Measurements from ENCODE around the gene ZNF467. TPM values are rescaled to one million over a fixed set of nuclear protein-coding genes. Genes with fewer than 3 reads are reported as not detected.

ZNF467 gene
- total RNA-seq, 1 experiment from 2014 or later, result 18.1 TPM

- DNase-seq (ENCODE audit: low read depth, low spot score), result no peak
- H3K4me3 ChIP-seq (ENCODE audit: low read depth in 2 of 2, low read length in 2 of 2), result no peak overlapping the region
- no TSS peak for BruUV-seq (replicated peaks)
Measured at GRCh38 chr7:149762610-149763009, 10.8 kb downstream of the ZNF467 start.

GRCh38 chr7:149762089-149762488 is 11.3 kb downstream of the ZNF467 start:
- CTCF ChIA-PET, result no interaction called here
- intact Hi-C loops (cut with micrococcal nuclease; ENCODE audit: unreplicated experiment), result no loop called here
- ATAC-seq (no peak), DNase-seq (ENCODE audit: low read depth, low spot score) (no peak)
- TF ChIP-seq REST (IDR thresholded peaks at IDR 0.05; ENCODE audit: insufficient read depth in 1 of 2, low read depth in 2 of 2, low read length in 1 of 2) (no peak), SIN3A (IDR thresholded peaks at IDR 0.05; ENCODE audit: borderline replicate concordance, insufficient read depth, low read depth, low read length) (no peak), TCF7L2 (IDR thresholded peaks at IDR 0.05; ENCODE audit: low read depth, low read length) (no peak), POLR2AphosphoS5 (IDR thresholded peaks at IDR 0.05; ENCODE audit: low read depth, low read length) (no peak)
- TF ChIP-seq, protein P1, sequence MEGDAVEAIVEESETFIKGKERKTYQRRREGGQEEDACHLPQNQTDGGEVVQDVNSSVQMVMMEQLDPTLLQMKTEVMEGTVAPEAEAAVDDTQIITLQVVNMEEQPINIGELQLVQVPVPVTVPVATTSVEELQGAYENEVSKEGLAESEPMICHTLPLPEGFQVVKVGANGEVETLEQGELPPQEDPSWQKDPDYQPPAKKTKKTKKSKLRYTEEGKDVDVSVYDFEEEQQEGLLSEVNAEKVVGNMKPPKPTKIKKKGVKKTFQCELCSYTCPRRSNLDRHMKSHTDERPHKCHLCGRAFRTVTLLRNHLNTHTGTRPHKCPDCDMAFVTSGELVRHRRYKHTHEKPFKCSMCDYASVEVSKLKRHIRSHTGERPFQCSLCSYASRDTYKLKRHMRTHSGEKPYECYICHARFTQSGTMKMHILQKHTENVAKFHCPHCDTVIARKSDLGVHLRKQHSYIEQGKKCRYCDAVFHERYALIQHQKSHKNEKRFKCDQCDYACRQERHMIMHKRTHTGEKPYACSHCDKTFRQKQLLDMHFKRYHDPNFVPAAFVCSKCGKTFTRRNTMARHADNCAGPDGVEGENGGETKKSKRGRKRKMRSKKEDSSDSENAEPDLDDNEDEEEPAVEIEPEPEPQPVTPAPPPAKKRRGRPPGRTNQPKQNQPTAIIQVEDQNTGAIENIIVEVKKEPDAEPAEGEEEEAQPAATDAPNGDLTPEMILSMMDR (IDR thresholded peaks at IDR 0.05), result no peak
- H3K4me1 ChIP-seq (ENCODE audit: control insufficient read depth, insufficient read depth, low read length), result no peaks in the 10 kb centered on the region
- H3K9me3 ChIP-seq (ENCODE audit: control insufficient read depth, insufficient read depth, low read depth, low read length), result no peaks in the 10 kb centered on the region
- no peaks in the 10 kb centered on the region for H3K27me3 ChIP-seq (ENCODE audit: control insufficient read depth, insufficient read depth, low read length)
- no peak overlapping the region for H3K27ac ChIP-seq (ENCODE audit: low read length)
- POLR2A ChIA-PET, result no interaction called here
- in situ Hi-C loops (cut with HindIII; ENCODE audit: low pct_unique_long_range_greater_than_20kb, low sequenced_read_pairs), result no loop called here
- no peak overlapping the region for H3K4me3 ChIP-seq (ENCODE audit: low read depth in 2 of 2, low read length in 2 of 2)
- no peaks in the 10 kb centered on the region for H3K36me3 ChIP-seq (ENCODE audit: control insufficient read depth, insufficient read depth, low read length)
- BruUV-seq (replicated peaks), result no TSS peak

More at GRCh38 chr7:149762610-149763009, 10.8 kb downstream of the ZNF467 start:
- TF ChIP-seq TCF7L2 (IDR thresholded peaks at IDR 0.05; ENCODE audit: low read depth, low read length) (no peak), SIN3A (IDR thresholded peaks at IDR 0.05; ENCODE audit: borderline replicate concordance, insufficient read depth, low read depth, low read length) (no peak), REST (IDR thresholded peaks at IDR 0.05; ENCODE audit: insufficient read depth in 1 of 2, low read depth in 2 of 2, low read length in 1 of 2) (no peak), POLR2AphosphoS5 (IDR thresholded peaks at IDR 0.05; ENCODE audit: low read depth, low read length) (no peak)
- TF ChIP-seq, protein P1 (IDR thresholded peaks at IDR 0.05), result no peak
- Histone ChIP-seq H3K27me3 (ENCODE audit: control insufficient read depth, insufficient read depth, low read length) (no peaks in the 10 kb centered on the region), H3K9me3 (ENCODE audit: control insufficient read depth, insufficient read depth, low read depth, low read length) (no peaks in the 10 kb centered on the region), H3K4me1 (ENCODE audit: control insufficient read depth, insufficient read depth, low read length) (no peaks in the 10 kb centered on the region), H3K36me3 (ENCODE audit: control insufficient read depth, insufficient read depth, low read length) (no peaks in the 10 kb centered on the region), H3K27ac (ENCODE audit: low read length) (no peak overlapping the region)
- no peak for ATAC-seq
- intact Hi-C loops (cut with micrococcal nuclease; ENCODE audit: unreplicated experiment), result no loop called here
- CTCF ChIA-PET, result no interaction called here
- POLR2A ChIA-PET, result no interaction called here
- in situ Hi-C loops (cut with HindIII; ENCODE audit: low pct_unique_long_range_greater_than_20kb, low sequenced_read_pairs), result no loop called here

Data from Panc1 (cell line).